Measurements from ENCODE around the gene RERE. TPM values are rescaled to one million over a fixed set of nuclear protein-coding genes. Genes with fewer than 3 reads are reported as not detected.

Gene RERE
- total and polyA plus RNA-seq, 2 donors (not counting 3 experiments of a cell fraction or from before 2014, with no cell fraction given) = 14.1 to 113 TPM

DNA sequence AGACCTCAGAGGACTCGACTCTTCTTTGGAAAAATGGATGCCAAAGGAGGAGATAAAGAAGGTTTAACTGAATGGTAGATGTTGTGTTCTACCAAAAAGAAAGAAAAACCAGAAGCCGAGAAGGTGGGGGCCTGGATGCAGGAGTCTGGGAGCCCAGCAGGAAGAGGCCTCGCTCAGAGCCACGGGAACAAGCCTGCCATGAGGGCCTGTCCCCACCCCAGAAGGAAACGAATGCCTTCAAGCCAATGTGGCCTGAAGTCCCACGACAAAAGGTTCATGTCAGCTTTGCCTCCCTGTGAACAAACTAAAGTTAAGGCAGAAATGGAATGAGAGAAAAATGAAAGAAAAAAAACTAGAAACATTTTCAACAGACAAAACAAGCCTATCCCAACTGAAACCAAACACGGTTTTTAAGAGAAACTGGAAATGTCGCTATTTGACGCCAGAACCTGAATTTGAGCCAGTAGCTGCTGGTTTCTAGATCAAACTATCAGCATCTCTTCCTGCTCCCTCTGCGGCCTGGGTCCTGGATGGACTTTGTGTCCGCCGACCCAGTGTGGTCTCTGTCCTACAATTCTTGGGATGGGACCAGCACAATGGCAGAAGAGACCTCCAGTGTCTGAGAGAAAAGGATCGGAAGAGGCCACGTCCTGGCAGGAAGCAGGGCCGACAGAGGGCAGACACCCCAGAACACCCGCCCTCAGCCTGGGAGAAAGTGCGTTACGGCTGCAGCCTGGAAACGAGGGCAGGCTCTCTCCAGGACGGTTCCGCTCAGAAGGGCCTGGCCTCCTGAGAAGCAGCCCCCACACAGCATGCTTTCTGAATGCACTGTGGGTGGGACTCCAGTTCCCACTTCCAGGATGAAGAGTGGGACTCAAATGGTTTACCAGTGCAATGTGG lies 464.3 kb downstream of the RERE start:
- Histone ChIP-seq H3K4me1 (ENCODE audit: control insufficient read depth, extremely low read depth, insufficient read depth, low read length) (peaks cover 16% of the 10 kb centered on the region), H3K9me1 (replicated peaks; ENCODE audit: control insufficient read depth, extremely low read depth, insufficient read depth, low read length) (no peaks in the 10 kb centered on the region), H3K27ac (ENCODE audit: insufficient read depth, low read depth, low read length) (no peak overlapping the region), H3K4me2 (ENCODE audit: insufficient read depth, low read length) (no peak overlapping the region), H3K4me3 (replicated peaks in 1 of 3; ENCODE audit: insufficient read depth in 1 of 3, low read depth in 1 of 3, low read length in 3 of 3) (no peak overlapping the region), H3K36me3 (ENCODE audit: control insufficient read depth in 2 of 2, extremely low read depth in 1 of 2, insufficient read depth in 2 of 2, low read length in 2 of 2) (peaks cover 0 to 29% of the 10 kb centered on the region in 2 experiments), H3K79me2 (ENCODE audit: control insufficient read depth, insufficient read depth, low read length) (no peaks in the 10 kb centered on the region), H2AFZ (ENCODE audit: low read depth, low read length) (no peak overlapping the region), H4K20me1 (replicated peaks; ENCODE audit: control insufficient read depth, extremely low read depth, insufficient read depth, low read length) (no peaks in the 10 kb centered on the region), H3K27me3 (ENCODE audit: control insufficient read depth in 2 of 2, insufficient read depth in 2 of 2, low read length in 2 of 2) (no peaks in the 10 kb centered on the region), H3K9me3 (replicated peaks; ENCODE audit: control insufficient read depth, insufficient read depth, low read length) (no peaks in the 10 kb centered on the region), H3K9ac (replicated peaks; ENCODE audit: extremely low read depth, insufficient read depth, low read length) (no peak overlapping the region)
- dilution Hi-C loops (cut with MboI; ENCODE audit: extremely low pct_ligation_motif_present, low sequenced_read_pairs) (no loop called here), intact Hi-C loops (cut with micrococcal nuclease) (no loop called here)
- DNase-seq (ENCODE audit: low read depth, low spot score) = no peak
- no TSS peak for BruUV-seq (replicated peaks)
- ChIA-PET CTCF (interaction anchor here (0.8 to 4.9 kb wide), 10 partner anchors 10 to 377 kb away, joined by 3 to 131 read pairs (median 4); no protein-coding TSS in a partner anchor), POLR2A (interaction anchor here (0.5 to 0.8 kb wide), 2 partner anchors 39 to 333 kb away, joined by 3 read pairs; no protein-coding TSS in a partner anchor)
- TF ChIP-seq EZH2 (IDR thresholded peaks at IDR 0.05; ENCODE audit: borderline replicate concordance, low read depth, low read length, severe bottlenecking) = no peak
- TF ChIP-seq FOS (IDR thresholded peaks at IDR 0.05; ENCODE audit: borderline replicate concordance, insufficient read depth, low read length) = no peak
- no peak for TF ChIP-seq JUN (IDR thresholded peaks at IDR 0.05; ENCODE audit: borderline replicate concordance, insufficient read depth, insufficient read length, low read depth)
- no peak for TF ChIP-seq POLR2AphosphoS5 (IDR thresholded peaks at IDR 0.05; ENCODE audit: insufficient read depth, low read depth, low read length)
- no peak for TF ChIP-seq GATA2 (IDR thresholded peaks at IDR 0.05; ENCODE audit: insufficient read depth, insufficient read length, low read depth, low read length)
- no peak for TF ChIP-seq MYC (IDR thresholded peaks at IDR 0.05; ENCODE audit: low read depth, low read length)
- TF ChIP-seq, protein P1, sequence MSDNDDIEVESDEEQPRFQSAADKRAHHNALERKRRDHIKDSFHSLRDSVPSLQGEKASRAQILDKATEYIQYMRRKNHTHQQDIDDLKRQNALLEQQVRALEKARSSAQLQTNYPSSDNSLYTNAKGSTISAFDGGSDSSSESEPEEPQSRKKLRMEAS (IDR thresholded peaks at IDR 0.05; ENCODE audit: insufficient read depth, insufficient read length) = no peak
- TF ChIP-seq POLR2A (IDR thresholded peaks at IDR 0.05; ENCODE audit: low read depth, low read length) = no peak
- TF ChIP-seq, protein P2, sequence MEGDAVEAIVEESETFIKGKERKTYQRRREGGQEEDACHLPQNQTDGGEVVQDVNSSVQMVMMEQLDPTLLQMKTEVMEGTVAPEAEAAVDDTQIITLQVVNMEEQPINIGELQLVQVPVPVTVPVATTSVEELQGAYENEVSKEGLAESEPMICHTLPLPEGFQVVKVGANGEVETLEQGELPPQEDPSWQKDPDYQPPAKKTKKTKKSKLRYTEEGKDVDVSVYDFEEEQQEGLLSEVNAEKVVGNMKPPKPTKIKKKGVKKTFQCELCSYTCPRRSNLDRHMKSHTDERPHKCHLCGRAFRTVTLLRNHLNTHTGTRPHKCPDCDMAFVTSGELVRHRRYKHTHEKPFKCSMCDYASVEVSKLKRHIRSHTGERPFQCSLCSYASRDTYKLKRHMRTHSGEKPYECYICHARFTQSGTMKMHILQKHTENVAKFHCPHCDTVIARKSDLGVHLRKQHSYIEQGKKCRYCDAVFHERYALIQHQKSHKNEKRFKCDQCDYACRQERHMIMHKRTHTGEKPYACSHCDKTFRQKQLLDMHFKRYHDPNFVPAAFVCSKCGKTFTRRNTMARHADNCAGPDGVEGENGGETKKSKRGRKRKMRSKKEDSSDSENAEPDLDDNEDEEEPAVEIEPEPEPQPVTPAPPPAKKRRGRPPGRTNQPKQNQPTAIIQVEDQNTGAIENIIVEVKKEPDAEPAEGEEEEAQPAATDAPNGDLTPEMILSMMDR (IDR thresholded peaks at IDR 0.05; ENCODE audit: extremely low read depth in 1 of 2, insufficient read depth in 1 of 2, low read depth in 1 of 2, low read length in 2 of 2) = no peak
- peak; percentile 85 for FAIRE-seq
